ENCODE measurements around the gene ARSI.

DNA sequence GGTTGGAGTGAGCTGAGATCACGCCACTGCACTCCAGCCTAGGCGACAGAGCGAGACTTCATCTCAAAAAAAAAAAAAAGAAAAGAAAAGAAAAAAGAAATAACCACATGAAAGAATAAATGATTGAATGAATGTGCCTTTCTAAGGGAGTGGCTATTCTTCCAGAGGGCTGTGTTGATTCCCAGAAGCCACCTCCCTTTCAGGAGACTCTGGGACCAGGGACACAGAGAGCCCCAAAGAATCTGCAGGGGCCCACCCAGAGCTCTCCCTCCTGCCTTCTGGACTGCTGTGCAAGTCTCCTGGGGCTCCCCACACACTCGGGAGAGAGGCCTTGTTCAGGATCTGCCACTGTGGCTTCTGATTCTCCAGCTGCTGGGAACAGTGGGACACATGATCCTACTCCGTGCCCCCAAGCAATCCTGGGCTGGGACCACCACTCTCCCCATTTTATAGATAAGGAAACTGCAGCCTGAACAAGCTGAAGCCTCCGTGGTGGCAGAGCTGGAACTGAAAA is 36.8 kb downstream of the ARSI start:
- TF ChIP-seq, protein P1, sequence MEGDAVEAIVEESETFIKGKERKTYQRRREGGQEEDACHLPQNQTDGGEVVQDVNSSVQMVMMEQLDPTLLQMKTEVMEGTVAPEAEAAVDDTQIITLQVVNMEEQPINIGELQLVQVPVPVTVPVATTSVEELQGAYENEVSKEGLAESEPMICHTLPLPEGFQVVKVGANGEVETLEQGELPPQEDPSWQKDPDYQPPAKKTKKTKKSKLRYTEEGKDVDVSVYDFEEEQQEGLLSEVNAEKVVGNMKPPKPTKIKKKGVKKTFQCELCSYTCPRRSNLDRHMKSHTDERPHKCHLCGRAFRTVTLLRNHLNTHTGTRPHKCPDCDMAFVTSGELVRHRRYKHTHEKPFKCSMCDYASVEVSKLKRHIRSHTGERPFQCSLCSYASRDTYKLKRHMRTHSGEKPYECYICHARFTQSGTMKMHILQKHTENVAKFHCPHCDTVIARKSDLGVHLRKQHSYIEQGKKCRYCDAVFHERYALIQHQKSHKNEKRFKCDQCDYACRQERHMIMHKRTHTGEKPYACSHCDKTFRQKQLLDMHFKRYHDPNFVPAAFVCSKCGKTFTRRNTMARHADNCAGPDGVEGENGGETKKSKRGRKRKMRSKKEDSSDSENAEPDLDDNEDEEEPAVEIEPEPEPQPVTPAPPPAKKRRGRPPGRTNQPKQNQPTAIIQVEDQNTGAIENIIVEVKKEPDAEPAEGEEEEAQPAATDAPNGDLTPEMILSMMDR (IDR thresholded peaks at IDR 0.05; ENCODE audit: low read depth, low read length, poor library complexity, severe bottlenecking): no peak
- TF ChIP-seq EZH2phosphoT487 (IDR thresholded peaks at IDR 0.05; ENCODE audit: borderline replicate concordance, low read length): no peak
